Naive thymus-derived CD8-positive, alpha-beta T cell (primary cell): ENCODE data around the gene TWIST1. TPM values are rescaled to one million over a fixed set of nuclear protein-coding genes. Genes with fewer than 3 reads are reported as not detected.

Experiments
- ATAC-seq, 2 donors: fragments of 150-1000 bp; cut with Tn5 transposase in 1 of 2; sonication (Bioruptor Pico), chemical (Tn5 transposase) in 1 of 2; 1 replicate in 1 of 2; 2 replicates in 1 of 2; pipeline ENCODE4 v1.10.0; 2021; ENCODE audit warnings: mild to moderate bottlenecking in 2 of 2, moderate library complexity in 2 of 2
- POLR2A ChIA-PET: fragments of 350-600 bp; sonication (Branson Sonifier 250); formaldehyde crosslinking; loops from one replicate; lab custom pipeline; 2021; ENCODE audit warnings: antibody characterized with exemption; lab: Charles Lee
- DNase-seq, 10 donors: peaks; one replicate each; pipeline versions ENCODE4 v3.0.0 to v3.0.0-alpha.2; 2020 to 2022
- H3K27ac Mint-ChIP-seq, 10 donors: one replicate each; pipeline ENCODE4 v1.8.0; 2020 to 2022; ENCODE audit warnings: mild to moderate bottlenecking in 10 of 10, mixed read lengths in 10 of 10, moderate library complexity in 4 of 10, inconsistent platforms in 1 of 10
- H3K27me3 Mint-ChIP-seq, 5 donors: one replicate each; pipeline ENCODE4 v1.8.0; 2021 to 2022; ENCODE audit warnings: mixed read lengths in 5 of 5
- H3K36me3 Mint-ChIP-seq, 3 donors: one replicate each; pipeline ENCODE4 v1.8.0; 2020 to 2022; ENCODE audit warnings: mixed read lengths in 3 of 3, mild to moderate bottlenecking in 2 of 3, inconsistent platforms in 1 of 3
- H3K4me1 Mint-ChIP-seq, 4 donors: one replicate each; pipeline ENCODE4 v1.8.0; 2021 to 2022; ENCODE audit warnings: mixed read lengths in 4 of 4
- H3K4me3 Mint-ChIP-seq, 10 donors: one replicate each; pipeline ENCODE4 v1.8.0; 2020 to 2022; ENCODE audit warnings: mild to moderate bottlenecking in 10 of 10, mixed read lengths in 10 of 10, moderate library complexity in 6 of 10, inconsistent platforms in 1 of 10
- H3K9me3 Mint-ChIP-seq, 9 donors: one replicate each; pipeline ENCODE4 v1.8.0; 2020 to 2022; ENCODE audit warnings: mixed read lengths in 9 of 9, mild to moderate bottlenecking in 3 of 9, inconsistent platforms in 1 of 9, moderate library complexity in 1 of 9
- polyA plus RNA-seq, 3 donors: library from polyadenylated mRNA; unstranded; fragments of 300-500 nt; fragmentation: Illumina TruSeq; gene quantifications; one replicate each; pipeline ENCODE4 v1.2.3, GENCODE V29; 2021
- total RNA-seq, 8 experiments: library from RNA in 2 of 8; stranded (reverse) in 2 of 8; gene quantifications; one replicate each; pipeline ENCODE4 v1.2.3 and lab custom pipeline; 2021 to 2026

Gene TWIST1
- total and polyA plus RNA-seq, 5 experiments from 2014 or later: not detected

DNA sequence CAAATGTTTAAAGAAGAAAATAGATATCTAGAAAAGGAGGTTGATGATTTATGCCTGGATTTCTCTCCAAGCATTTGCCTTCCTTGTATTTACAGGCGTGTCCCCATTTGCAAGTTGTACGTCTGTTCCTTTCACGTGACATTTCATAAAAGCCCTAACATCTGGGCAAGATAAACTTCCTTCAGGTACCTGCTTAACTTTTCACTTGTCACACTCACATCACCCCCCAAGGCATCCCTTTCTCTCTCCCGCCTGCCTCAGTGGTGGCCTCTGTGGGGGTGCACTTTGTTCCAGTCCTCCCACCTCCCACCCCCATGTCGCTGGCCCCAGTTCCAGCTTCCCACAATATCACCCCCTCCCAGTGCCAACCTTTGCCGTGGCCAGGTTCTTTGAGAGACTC lies 6.7 kb downstream of the TWIST1 start:
- Mint-ChIP-seq H3K4me3 (no peak overlapping the region), H3K9me3 (peaks cover 0 to 22% (median 10%) of the 10 kb centered on the region in 9 donors), H3K36me3 (peaks cover 0 to 19% (median 3%) of the 10 kb centered on the region in 3 donors), H3K4me1 (peaks cover 2 to 16% (median 5%) of the 10 kb centered on the region in 4 donors), H3K27me3 (peaks cover 52 to 94% (median 77%) of the 10 kb centered on the region in 5 donors), H3K27ac (no peak overlapping the region)
- DNase-seq (no peak), ATAC-seq (no peak)
- POLR2A ChIA-PET: no interaction called here

- peaks cover 0 to 22% (median 10%) of the 10 kb centered on the region in 9 donors for H3K9me3 Mint-ChIP-seq
- H3K4me3 Mint-ChIP-seq: no peak overlapping the region
- peaks cover 56 to 98% (median 80%) of the 10 kb centered on the region in 5 donors for H3K27me3 Mint-ChIP-seq
- no peak overlapping the region for H3K27ac Mint-ChIP-seq
- POLR2A ChIA-PET: no interaction called here
- no peak for ATAC-seq
- DNase-seq: no peak
- peaks cover 0 to 19% (median 3%) of the 10 kb centered on the region in 3 donors for H3K36me3 Mint-ChIP-seq
- H3K4me1 Mint-ChIP-seq: peaks cover 2 to 16% (median 5%) of the 10 kb centered on the region in 4 donors
These were observed 7.3 kb downstream of the TWIST1 start for GRCh38 chr7:19110026-19110730.

DNA sequence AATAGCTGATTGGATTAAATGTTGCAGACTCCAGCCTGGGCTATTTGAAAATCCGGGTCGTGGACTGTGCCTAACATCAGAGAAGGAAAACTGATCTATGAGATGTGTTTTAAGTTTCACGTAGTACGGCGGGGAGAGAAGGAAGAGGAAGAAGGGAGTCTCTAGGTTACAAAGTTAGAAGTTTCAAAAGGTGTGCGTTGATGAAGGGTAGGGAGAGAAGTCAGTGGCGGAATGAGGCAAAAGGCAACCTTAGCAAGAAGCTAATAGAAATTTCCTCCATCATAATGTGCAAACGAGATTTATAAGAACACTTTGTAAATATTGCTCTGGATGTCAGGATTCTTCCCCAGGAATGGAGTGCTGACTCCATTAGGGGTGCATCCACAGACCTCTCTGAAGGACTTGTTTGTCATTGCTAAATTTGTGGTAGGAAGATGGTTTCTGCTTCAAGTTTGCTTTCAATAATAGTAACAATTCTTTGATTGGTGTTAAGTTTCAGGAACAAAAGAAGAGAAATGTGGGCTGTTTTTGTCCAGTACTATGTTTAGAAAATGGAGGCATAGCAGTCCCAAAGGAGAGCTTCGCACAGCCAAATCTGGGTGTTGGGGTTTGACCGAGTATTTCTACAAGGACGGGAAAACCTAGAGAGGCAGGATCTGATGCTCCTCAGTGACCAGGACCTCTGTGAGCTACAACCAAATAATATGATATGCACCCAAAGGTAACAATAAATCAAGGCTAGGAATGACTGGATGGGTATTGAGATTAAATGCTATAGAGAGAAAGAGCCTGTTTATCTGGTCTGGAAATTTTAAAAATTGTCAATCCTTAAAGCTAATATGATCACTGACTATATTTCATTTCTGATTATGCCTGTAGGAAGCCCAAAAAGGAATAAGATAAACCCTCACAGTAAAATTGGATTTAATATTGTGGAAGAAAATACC lies 8.2 kb downstream of the TWIST1 start:
- Mint-ChIP-seq H3K4me3 (no peak overlapping the region), H3K4me1 (peaks cover 2 to 16% (median 5%) of the 10 kb centered on the region in 4 donors), H3K9me3 (peaks cover 0 to 22% (median 10%) of the 10 kb centered on the region in 9 donors), H3K36me3 (peaks cover 0 to 19% (median 3%) of the 10 kb centered on the region in 3 donors), H3K27ac (no peak overlapping the region), H3K27me3 (peaks cover 58 to 100% (median 80%) of the 10 kb centered on the region in 5 donors)
- ATAC-seq (no peak), DNase-seq (no peak)
- POLR2A ChIA-PET: no interaction called here

- Mint-ChIP-seq H3K27ac (no peak overlapping the region), H3K36me3 (peaks cover 0 to 26% (median 3%) of the 10 kb centered on the region in 3 donors), H3K4me1 (peaks cover 2 to 16% (median 5%) of the 10 kb centered on the region in 4 donors), H3K27me3 (peaks cover 58 to 98% (median 82%) of the 10 kb centered on the region in 5 donors), H3K9me3 (peaks cover 0 to 29% (median 8%) of the 10 kb centered on the region in 9 donors), H3K4me3 (no peak overlapping the region)
- no peak for DNase-seq
- POLR2A ChIA-PET: no interaction called here
- no peak for ATAC-seq
These were observed 9.9 kb downstream of the TWIST1 start for GRCh38 chr7:19107356-19108146.

GRCh38 chr7:19107081-19107355 lies 10.4 kb downstream of the TWIST1 start:
- no peak overlapping the region for H3K4me3 Mint-ChIP-seq
- peaks cover 0 to 26% (median 3%) of the 10 kb centered on the region in 3 donors for H3K36me3 Mint-ChIP-seq
- H3K4me1 Mint-ChIP-seq: peaks cover 2 to 16% (median 5%) of the 10 kb centered on the region in 4 donors
- no peak for ATAC-seq
- no peak for DNase-seq
- peaks cover 0 to 29% (median 8%) of the 10 kb centered on the region in 9 donors for H3K9me3 Mint-ChIP-seq
- H3K27ac Mint-ChIP-seq: no peak overlapping the region
- POLR2A ChIA-PET: no interaction called here
- H3K27me3 Mint-ChIP-seq: peaks cover 58 to 95% (median 77%) of the 10 kb centered on the region in 5 donors

DNA sequence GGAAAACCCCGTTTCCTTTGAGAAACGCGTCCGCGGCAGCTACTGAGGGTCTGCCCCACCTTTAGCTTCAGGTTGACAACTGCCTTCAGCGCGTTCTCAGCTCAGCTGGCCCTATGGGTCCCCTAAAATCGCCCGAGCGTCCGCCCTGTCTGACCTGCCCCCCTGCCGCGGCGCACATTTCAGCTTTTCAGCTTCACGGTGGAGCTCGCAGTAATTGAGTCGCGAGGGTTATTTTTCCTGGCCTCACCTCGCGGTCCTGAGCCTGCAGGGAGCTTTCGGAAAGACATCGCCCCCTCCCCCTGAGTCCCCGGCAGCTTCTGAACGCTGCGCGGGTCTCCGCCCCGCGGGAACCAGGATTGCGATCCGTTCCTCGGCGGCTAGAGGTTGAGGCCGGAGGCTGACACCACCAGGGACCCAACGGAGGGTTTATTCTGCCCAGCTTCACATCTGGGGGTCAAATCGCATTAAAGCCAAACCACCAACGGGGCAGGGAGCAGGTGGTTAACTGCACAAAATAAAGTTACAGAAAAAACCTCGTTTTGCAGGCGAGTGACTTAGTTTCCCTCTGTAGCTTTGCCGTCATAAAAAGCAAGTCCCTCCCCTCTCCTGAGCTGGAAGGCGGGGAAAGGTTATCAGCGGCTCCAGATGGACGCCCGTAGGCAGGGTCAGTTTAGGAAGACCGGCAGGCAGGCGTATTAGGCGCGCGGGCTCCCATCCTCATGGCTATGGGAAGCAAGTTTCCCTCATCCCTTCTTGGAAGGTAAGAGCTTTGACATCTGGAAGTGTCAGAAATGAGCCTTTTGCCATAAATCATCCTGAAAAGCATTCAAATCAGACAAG lies 11.0 kb downstream of the TWIST1 start:
- Mint-ChIP-seq H3K4me3 (no peak overlapping the region), H3K27ac (no peak overlapping the region), H3K27me3 (peaks cover 57 to 89% (median 71%) of the 10 kb centered on the region in 5 donors), H3K4me1 (peaks cover 2 to 13% (median 5%) of the 10 kb centered on the region in 4 donors), H3K36me3 (peaks cover 0 to 22% (median 3%) of the 10 kb centered on the region in 3 donors), H3K9me3 (peaks cover 0 to 26% (median 8%) of the 10 kb centered on the region in 9 donors)
- DNase-seq (no peak), ATAC-seq (no peak)
- POLR2A ChIA-PET: no interaction called here

- Mint-ChIP-seq H3K4me1 (peaks cover 2 to 13% (median 5%) of the 10 kb centered on the region in 4 donors), H3K27ac (no peak overlapping the region), H3K36me3 (peaks cover 0 to 15% (median 3%) of the 10 kb centered on the region in 3 donors), H3K9me3 (peaks cover 0 to 21% (median 6%) of the 10 kb centered on the region in 9 donors), H3K27me3 (peaks cover 50 to 81% (median 63%) of the 10 kb centered on the region in 5 donors), H3K4me3 (no peak overlapping the region)
- DNase-seq: no peak
- POLR2A ChIA-PET: no interaction called here
- ATAC-seq: no peak
These were observed 11.9 kb downstream of the TWIST1 start for GRCh38 chr7:19105546-19105945.

DNA sequence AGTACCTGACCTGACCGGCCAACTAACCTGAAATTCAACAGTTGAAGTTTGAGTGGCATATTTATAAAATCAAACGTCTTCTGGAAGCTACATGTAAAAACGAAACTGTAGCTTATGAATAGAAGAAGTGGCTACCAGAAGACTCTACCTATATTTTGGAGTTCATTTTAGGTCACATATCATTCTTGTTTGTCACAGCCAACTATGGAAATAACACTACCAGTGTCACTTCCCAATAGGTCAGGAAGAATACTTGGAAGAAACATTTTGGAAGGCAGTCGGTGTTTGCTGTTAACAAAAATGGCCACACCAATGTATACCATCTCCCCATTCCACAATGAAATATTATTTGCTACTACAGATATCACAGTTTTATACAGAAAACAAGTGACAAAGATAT lies 12.6 kb downstream of the TWIST1 start:
- H3K36me3 Mint-ChIP-seq: peaks cover 0 to 11% (median 3%) of the 10 kb centered on the region in 3 donors
- H3K27ac Mint-ChIP-seq: no peak overlapping the region
- peaks cover 2 to 13% (median 5%) of the 10 kb centered on the region in 4 donors for H3K4me1 Mint-ChIP-seq
- POLR2A ChIA-PET: no interaction called here
- no peak overlapping the region for H3K4me3 Mint-ChIP-seq
- ATAC-seq: no peak
- DNase-seq: no peak
- H3K27me3 Mint-ChIP-seq: peaks cover 47 to 76% (median 57%) of the 10 kb centered on the region in 5 donors
- H3K9me3 Mint-ChIP-seq: peaks cover 0 to 21% (median 6%) of the 10 kb centered on the region in 9 donors

DNA sequence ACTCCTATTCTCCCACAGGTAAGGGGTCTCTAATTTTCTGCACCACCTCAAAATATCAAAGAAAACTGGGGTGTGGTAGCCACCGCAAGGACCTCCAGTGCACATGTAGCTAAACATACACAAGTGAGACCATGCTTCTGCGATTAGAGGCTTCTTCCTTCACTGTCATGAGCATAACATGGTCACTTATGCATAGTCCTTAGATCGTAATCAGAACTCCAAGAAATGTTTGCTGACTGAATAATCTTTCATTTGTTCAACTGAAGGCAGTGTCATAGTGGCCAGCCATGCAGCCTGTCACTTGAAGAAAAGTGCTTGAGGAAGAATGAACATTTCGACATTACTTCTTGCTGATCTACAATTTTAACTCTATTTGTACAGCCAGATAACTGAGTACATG lies 14.6 kb downstream of the TWIST1 start:
- POLR2A ChIA-PET: no interaction called here
- ATAC-seq: no peak

GRCh38 chr7:19101909-19102308 lies 15.5 kb downstream of the TWIST1 start:
- H3K9me3 Mint-ChIP-seq: peaks cover 0 to 15% (median 0%) of the 10 kb centered on the region in 9 donors
- POLR2A ChIA-PET: no interaction called here
- DNase-seq: no peak
- ATAC-seq: no peak
- no peak overlapping the region for H3K4me3 Mint-ChIP-seq
- no peaks in the 10 kb centered on the region for H3K4me1 Mint-ChIP-seq
- H3K36me3 Mint-ChIP-seq: peaks cover 0 to 7% (median 0%) of the 10 kb centered on the region in 3 donors
- no peak overlapping the region for H3K27ac Mint-ChIP-seq
- H3K27me3 Mint-ChIP-seq: peaks cover 25 to 57% (median 27%) of the 10 kb centered on the region in 5 donors

More for the DNA sequence above, 14.6 kb downstream of the TWIST1 start:
- Mint-ChIP-seq H3K27me3 (peaks cover 31 to 61% (median 37%) of the 10 kb centered on the region in 5 donors), H3K27ac (no peak overlapping the region), H3K9me3 (peaks cover 0 to 15% (median 0%) of the 10 kb centered on the region in 9 donors), H3K4me3 (no peak overlapping the region), H3K4me1 (peaks cover 0 to 8% (median 5%) of the 10 kb centered on the region in 4 donors), H3K36me3 (peaks cover 0 to 7% (median 3%) of the 10 kb centered on the region in 3 donors)
- DNase-seq: no peak

- Mint-ChIP-seq H3K27ac (no peak overlapping the region), H3K9me3 (peaks cover 0 to 15% (median 0%) of the 10 kb centered on the region in 9 donors), H3K4me3 (no peak overlapping the region), H3K4me1 (no peaks in the 10 kb centered on the region), H3K36me3 (peaks cover 0 to 7% (median 0%) of the 10 kb centered on the region in 3 donors), H3K27me3 (peaks cover 22 to 56% (median 25%) of the 10 kb centered on the region in 5 donors)
- ATAC-seq (no peak), DNase-seq (no peak)
- POLR2A ChIA-PET: no interaction called here
These were observed 16.0 kb downstream of the TWIST1 start for GRCh38 chr7:19101472-19101871.
